ENCODE results near the gene TBC1D5.
"Not testable (repeated sequence)": the region's sequence is repeated elsewhere in the genome, so short reads cannot be mapped to it uniquely, and the experiment has no call there.

Gene TBC1D5

GRCh38 chr3:17155951-17156350, 586.5 kb downstream of the TBC1D5 start:
- no peak for DNase-seq

GRCh38 chr3:17154941-17155340, 587.5 kb downstream of the TBC1D5 start:
- no peak for DNase-seq

- DNase-seq: no peak
These were observed 588.2 kb downstream of the TBC1D5 start for GRCh38 chr3:17154221-17154620.

- no peak for DNase-seq
These were observed 589.2 kb downstream of the TBC1D5 start for GRCh38 chr3:17153209-17153608.

GRCh38 chr3:17151598-17152373, 590.6 kb downstream of the TBC1D5 start:
- DNase-seq: no peak

GRCh38 chr3:17149076-17149475, 593.4 kb downstream of the TBC1D5 start:
- DNase-seq: no peak

- no peak for DNase-seq
These were observed 597.8 kb downstream of the TBC1D5 start for GRCh38 chr3:17144665-17144993.

- no peak for DNase-seq
These were observed 598.4 kb downstream of the TBC1D5 start for GRCh38 chr3:17143893-17144664.

- DNase-seq: no peak
These were observed 599.9 kb downstream of the TBC1D5 start for GRCh38 chr3:17142516-17142915.

- DNase-seq: no peak
These were observed 600.7 kb downstream of the TBC1D5 start for GRCh38 chr3:17141699-17142098.

- DNase-seq: peak in 1 of 2 experiments; percentile 5
These were observed 601.5 kb downstream of the TBC1D5 start for GRCh38 chr3:17140670-17141505.

- DNase-seq: peak in 1 of 2 experiments; percentile 19
These were observed 604.0 kb downstream of the TBC1D5 start for GRCh38 chr3:17138246-17139039.

- no peak for DNase-seq
These were observed 605.1 kb downstream of the TBC1D5 start for GRCh38 chr3:17137321-17137826.

- DNase-seq: peak; percentile 12 to 40
These were observed 606.2 kb downstream of the TBC1D5 start for GRCh38 chr3:17136136-17136721.

GRCh38 chr3:17135696-17136095, 606.7 kb downstream of the TBC1D5 start:
- peak in 1 of 2 experiments; percentile 39 for DNase-seq

GRCh38 chr3:17133632-17134545, 608.5 kb downstream of the TBC1D5 start:
- no peak for DNase-seq

- DNase-seq: peak; percentile 38 to 57
These were observed 609.9 kb downstream of the TBC1D5 start for GRCh38 chr3:17132286-17133115.

- DNase-seq: no peak
These were observed 611.5 kb downstream of the TBC1D5 start for GRCh38 chr3:17130956-17131355.

- DNase-seq: no peak
These were observed 612.9 kb downstream of the TBC1D5 start for GRCh38 chr3:17129556-17129955.

GRCh38 chr3:17128671-17129070, 613.8 kb downstream of the TBC1D5 start:
- DNase-seq: not testable (repeated sequence)
